ENCODE data around the gene MUC5B.
"Not testable (repeated sequence)": the region's sequence is repeated elsewhere in the genome, so short reads cannot be mapped to it uniquely, and the experiment has no call there.

The MUC5B gene

GRCh38 chr11:1222491-1223345 is at the start of gene MUC5B:
MUC5B (plus strand) TSS chr11:1223066; CDS start chr11:1223124, 58 bp downstream.
- FAIRE-seq: no peak

- not testable (repeated sequence) for FAIRE-seq
These were observed 49.5 kb upstream of the MUC5B start for GRCh38 chr11:1173396-1173795.

- no peak for FAIRE-seq
These were observed 48.2 kb upstream of the MUC5B start for GRCh38 chr11:1174441-1175370.

- no peak for FAIRE-seq
These were observed 47.2 kb upstream of the MUC5B start for GRCh38 chr11:1175461-1176223.

GRCh38 chr11:1176224-1177019 is 46.4 kb upstream of the MUC5B start:
- no peak for FAIRE-seq

- no peak for FAIRE-seq
These were observed 45.7 kb upstream of the MUC5B start for GRCh38 chr11:1177020-1177770.

- no peak for FAIRE-seq
These were observed 45.1 kb upstream of the MUC5B start for GRCh38 chr11:1177771-1178090.

- FAIRE-seq: no peak
These were observed 44.5 kb upstream of the MUC5B start for GRCh38 chr11:1178201-1178885.

GRCh38 chr11:1178906-1179305 is 44.0 kb upstream of the MUC5B start:
- FAIRE-seq: no peak

- FAIRE-seq: no peak
These were observed 43.2 kb upstream of the MUC5B start for GRCh38 chr11:1179641-1180040.

GRCh38 chr11:1180171-1180570 is 42.7 kb upstream of the MUC5B start:
- FAIRE-seq: no peak

GRCh38 chr11:1180947-1181391 is 41.9 kb upstream of the MUC5B start:
- FAIRE-seq: no peak

- no peak for FAIRE-seq
These were observed 41.4 kb upstream of the MUC5B start for GRCh38 chr11:1181420-1181819.

GRCh38 chr11:1181853-1182535 is 40.9 kb upstream of the MUC5B start:
- FAIRE-seq: no peak

GRCh38 chr11:1184139-1184538 is 38.7 kb upstream of the MUC5B start:
- FAIRE-seq: not testable (repeated sequence)

- FAIRE-seq: not testable (repeated sequence)
These were observed 34.3 kb upstream of the MUC5B start for GRCh38 chr11:1188451-1189130.

- not testable (repeated sequence) for FAIRE-seq
These were observed 33.0 kb upstream of the MUC5B start for GRCh38 chr11:1189816-1190215.

- FAIRE-seq: not testable (repeated sequence)
These were observed 30.9 kb upstream of the MUC5B start for GRCh38 chr11:1191786-1192470.
